ENCODE data around the gene RTP1.

GRCh38 chr3:187193181-187193580 is 4.1 kb upstream of the RTP1 start:
- TF ChIP-seq POLR2AphosphoS5 (IDR thresholded peaks at IDR 0.05) (no peak), CTCF (IDR thresholded peaks at IDR 0.05 in 8 of 11, conservative IDR thresholded peaks at IDR 0.05 in 3 of 11) (no peak), POLR2A (IDR thresholded peaks at IDR 0.05) (no peak)

Data from spleen (tissue), 7 donors.